Activated CD8-positive, alpha-beta T cell treated with anti-CD3 and anti-CD28 coated beads for 36 hours (primary cell): ENCODE measurements around the gene HNRNPAB. TPM values are rescaled to one million over a fixed set of nuclear protein-coding genes. Genes with fewer than 3 reads are reported as not detected.
A peak's percentile ranks its signal among the peaks of the same experiment; 100 is the strongest.

Experiments used
- ATAC-seq: fragments of 200-7000 bp; cut with Tn5 transposase; one replicate; pipeline ENCODE4 v1.10.0; 2021; ENCODE audit warnings: mild to moderate bottlenecking, moderate library complexity
- CTCF ChIA-PET: fragments of 350-600 bp; sonication (Branson Sonifier 250); formaldehyde crosslinking; loops from one replicate; lab custom pipeline; 2021; ENCODE audit warnings: antibody characterized with exemption; lab: Charles Lee
- POLR2A ChIA-PET: fragments of 350-600 bp; sonication (Branson Sonifier 250); formaldehyde crosslinking; loops from one replicate; lab custom pipeline; 2021; ENCODE audit warnings: antibody characterized with exemption; lab: Charles Lee
- DNase-seq: peaks from one replicate; pipeline ENCODE4 v3.0.0-alpha.2; 2020
- H3K27ac Mint-ChIP-seq: one replicate; pipeline ENCODE4 v1.8.0; 2021; ENCODE audit warnings: mild to moderate bottlenecking, mixed read lengths
- H3K27me3 Mint-ChIP-seq: one replicate; pipeline ENCODE4 v1.8.0; 2021; ENCODE audit warnings: mixed read lengths
- H3K36me3 Mint-ChIP-seq: one replicate; pipeline ENCODE4 v1.8.0; 2021; ENCODE audit warnings: low read depth, mixed read lengths
- H3K4me1 Mint-ChIP-seq: one replicate; pipeline ENCODE4 v1.8.0; 2021; ENCODE audit warnings: low read depth, mixed read lengths
- H3K4me3 Mint-ChIP-seq: one replicate; pipeline ENCODE4 v1.8.0; 2021; ENCODE audit warnings: mild to moderate bottlenecking, moderate library complexity, mixed read lengths
- H3K9me3 Mint-ChIP-seq: one replicate; pipeline ENCODE4 v1.8.0; 2021; ENCODE audit warnings: mixed read lengths
- CTCF ChIP-seq: fragments of 200-600 bp; IDR thresholded peaks from one replicate; pipeline ENCODE4 v1.8.0; 2022; ENCODE audit warnings: antibody characterized with exemption, mild to moderate bottlenecking
- intact Hi-C: fragments of 100-400 bp; cut with micrococcal nuclease; formaldehyde crosslinking; loops from one replicate; pipeline ENCODE4 v1.10.0; 2022
- total RNA-seq, 2 experiments: library from RNA; stranded (reverse); gene quantifications; one replicate each; pipeline ENCODE4 v1.2.3, GENCODE V29; 2021

The HNRNPAB gene
- total RNA-seq, 2 experiments from 2014 or later = 392 to 399 TPM

GRCh38 chr5:178212241-178213002 lies 8.1 kb downstream of the HNRNPAB start:
- Mint-ChIP-seq H3K27me3 (no peaks in the 10 kb centered on the region), H3K4me1 (peaks cover 29% of the 10 kb centered on the region), H3K27ac (peak overlapping the region; percentile 72), H3K9me3 (no peaks in the 10 kb centered on the region), H3K4me3 (no peak overlapping the region), H3K36me3 (peaks cover 82% of the 10 kb centered on the region)
- no peak for TF ChIP-seq CTCF
- POLR2A ChIA-PET = interaction anchor here (0.6 to 16.9 kb wide), 9 partner anchors 6 to 944 kb away, joined by 3 to 431 read pairs (median 5); partner anchors contain the start of genes HNRNPAB and PHYKPL
- CTCF ChIA-PET = interaction anchor here (1.7 kb wide), 1 partner anchor 12 kb away, joined by 3 read pairs; no protein-coding TSS in a partner anchor
- intact Hi-C loops = no loop called here
- no peak for ATAC-seq
- no peak for DNase-seq

GRCh38 chr5:178213003-178213461 lies 8.7 kb downstream of the HNRNPAB start:
- ATAC-seq (no peak), DNase-seq (no peak)
- Mint-ChIP-seq H3K27ac (peak overlapping the region; percentile 72), H3K9me3 (no peaks in the 10 kb centered on the region), H3K4me3 (no peak overlapping the region), H3K27me3 (no peaks in the 10 kb centered on the region), H3K4me1 (peaks cover 23% of the 10 kb centered on the region), H3K36me3 (peaks cover 77% of the 10 kb centered on the region)
- ChIA-PET POLR2A (interaction anchor here (0.6 to 16.9 kb wide), 10 partner anchors 7 to 57 kb away, joined by 3 to 431 read pairs (median 5); partner anchors contain the start of genes HNRNPAB and PHYKPL), CTCF (no interaction called here)
- TF ChIP-seq CTCF = no peak
- intact Hi-C loops = no loop called here

DNA sequence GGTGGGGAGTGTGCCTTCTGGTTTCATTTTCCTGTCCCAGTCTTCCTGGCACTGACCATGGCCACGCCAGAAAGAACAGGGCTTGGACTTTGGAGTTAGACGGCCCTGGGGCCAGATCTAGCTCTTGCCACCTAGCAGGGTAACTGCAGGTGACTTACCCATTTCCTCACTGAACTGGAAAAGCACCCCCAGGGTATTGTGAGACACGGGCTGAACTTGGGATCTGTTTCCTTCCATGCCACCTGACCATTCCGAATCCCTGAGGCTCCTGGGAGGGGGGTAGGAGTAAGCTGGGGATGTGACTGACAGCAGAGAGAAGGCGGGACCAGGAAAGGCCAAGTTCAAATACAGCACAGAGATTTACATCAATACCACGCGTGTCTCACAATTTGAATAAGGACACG lies 9.4 kb downstream of the HNRNPAB start:
- Mint-ChIP-seq H3K36me3 (peaks cover 77% of the 10 kb centered on the region), H3K4me3 (no peak overlapping the region), H3K9me3 (no peaks in the 10 kb centered on the region), H3K27me3 (no peaks in the 10 kb centered on the region), H3K27ac (peak overlapping the region; percentile 73), H3K4me1 (peaks cover 18% of the 10 kb centered on the region)
- TF ChIP-seq CTCF = no peak
- POLR2A ChIA-PET = interaction anchor here (0.6 to 16.9 kb wide), 12 partner anchors 8 to 372 kb away, joined by 3 to 431 read pairs (median 4); partner anchors contain the start of genes HNRNPAB and PHYKPL
- DNase-seq (no peak), ATAC-seq (no peak)
- intact Hi-C loops = no loop called here
- CTCF ChIA-PET = no interaction called here

- TF ChIP-seq CTCF = no peak
- intact Hi-C loops = no loop called here
- Mint-ChIP-seq H3K4me3 (no peak overlapping the region), H3K27ac (peak overlapping the region; percentile 73), H3K27me3 (no peaks in the 10 kb centered on the region), H3K9me3 (no peaks in the 10 kb centered on the region), H3K4me1 (peaks cover 15% of the 10 kb centered on the region), H3K36me3 (peaks cover 73% of the 10 kb centered on the region)
- ATAC-seq (no peak), DNase-seq (no peak)
- ChIA-PET POLR2A (interaction anchor here (1.0 to 16.9 kb wide), 9 partner anchors 8 to 372 kb away, joined by 3 to 431 read pairs (median 3); partner anchors contain the start of genes HNRNPAB and PHYKPL), CTCF (no interaction called here)
Measured at GRCh38 chr5:178214160-178214803, 9.9 kb downstream of the HNRNPAB start.
